ENCODE results near the gene C1orf115.
"Not testable (repeated sequence)": the region's sequence is repeated elsewhere in the genome, so short reads cannot be mapped to it uniquely, and the experiment has no call there.

The C1orf115 gene

GRCh38 chr1:220730486-220730885 lies 40.3 kb downstream of the C1orf115 start:
- DNase-seq = no peak

DNA sequence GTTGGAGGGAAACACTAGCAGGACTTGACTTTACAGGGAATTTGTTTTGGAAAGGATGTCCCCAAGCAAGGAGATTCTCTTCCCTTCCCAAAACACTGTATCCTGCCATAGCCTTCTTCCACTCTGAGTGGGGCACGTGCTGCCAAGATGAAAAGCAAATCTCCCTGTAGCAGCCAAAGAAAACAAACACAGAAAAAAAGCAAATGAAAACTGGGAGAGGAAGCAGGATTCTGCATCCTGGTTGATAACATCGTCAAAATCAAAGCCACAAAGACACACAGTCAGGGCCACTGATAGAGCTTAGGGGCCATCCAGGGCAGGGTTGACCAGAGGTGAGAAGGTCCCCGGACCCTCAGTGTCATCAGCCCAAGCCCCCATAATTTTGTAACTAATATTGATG lies 42.0 kb downstream of the C1orf115 start:
- no peak for DNase-seq

DNA sequence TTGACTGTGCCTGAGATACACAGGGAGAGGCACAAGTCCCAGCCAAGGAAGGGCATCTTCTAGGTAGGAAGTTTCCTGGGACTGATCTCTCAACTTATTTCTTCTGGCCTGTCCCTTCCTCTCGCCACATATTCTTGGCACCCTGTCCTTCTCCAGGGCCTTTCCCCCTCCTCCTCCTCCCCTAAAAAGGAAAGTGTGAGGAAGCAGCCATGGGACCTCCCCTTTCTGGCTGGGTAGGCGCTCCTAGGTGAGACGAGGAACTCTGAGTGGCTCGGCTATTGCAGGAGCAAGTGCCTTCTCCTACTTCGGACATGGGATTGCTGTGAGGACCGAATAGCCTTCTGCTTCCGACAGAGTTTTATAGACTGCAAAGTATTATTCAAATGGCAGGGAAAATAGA lies 42.5 kb downstream of the C1orf115 start:
- DNase-seq = no peak

- peak; percentile 76 to 84 for DNase-seq
Observed at GRCh38 chr1:220733086-220733601, 43.0 kb downstream of the C1orf115 start.

GRCh38 chr1:220734571-220735326 lies 44.6 kb downstream of the C1orf115 start:
- no peak for DNase-seq

GRCh38 chr1:220736283-220736682 lies 46.1 kb downstream of the C1orf115 start:
- not testable (repeated sequence) for DNase-seq

- no peak for DNase-seq
Observed at GRCh38 chr1:220741349-220741748, 51.2 kb downstream of the C1orf115 start.

- DNase-seq = no peak
Observed at GRCh38 chr1:220741825-220742224, 51.7 kb downstream of the C1orf115 start.

GRCh38 chr1:220742520-220742919 lies 52.4 kb downstream of the C1orf115 start:
- DNase-seq = no peak

- no peak for DNase-seq
Observed at GRCh38 chr1:220746851-220747250, 56.7 kb downstream of the C1orf115 start.

DNA sequence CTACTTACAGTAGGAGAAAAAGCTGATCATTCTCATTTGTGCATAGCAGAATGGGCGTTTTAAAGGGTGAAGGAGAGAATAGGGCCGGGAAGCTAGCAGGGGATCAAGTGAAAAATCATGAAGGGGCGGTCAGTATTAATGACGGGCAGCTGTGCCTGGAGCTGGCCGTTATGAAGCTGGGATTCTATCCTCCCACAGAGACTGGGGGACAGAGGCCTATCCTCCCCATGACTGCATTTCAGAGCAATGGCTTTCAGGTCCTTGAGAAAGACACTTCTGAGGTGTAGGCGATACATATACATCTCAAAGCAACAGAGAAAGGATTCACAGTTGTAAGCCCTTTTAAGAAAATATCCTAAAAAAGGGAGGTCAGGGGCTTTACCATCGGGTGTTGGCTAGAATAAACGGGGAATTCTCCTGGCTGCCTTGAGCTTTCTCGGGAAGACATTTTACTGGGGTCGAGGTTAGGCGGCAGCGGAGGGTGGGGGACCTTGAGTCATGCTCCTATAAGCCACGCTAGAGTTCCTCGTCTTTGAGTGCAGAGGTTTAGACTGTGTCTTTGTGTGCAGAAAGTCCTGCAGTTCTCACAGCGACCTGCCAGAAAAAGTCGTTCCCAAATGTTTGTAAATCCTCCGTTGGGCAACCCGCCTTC lies 57.4 kb downstream of the C1orf115 start:
- DNase-seq = no peak

DNA sequence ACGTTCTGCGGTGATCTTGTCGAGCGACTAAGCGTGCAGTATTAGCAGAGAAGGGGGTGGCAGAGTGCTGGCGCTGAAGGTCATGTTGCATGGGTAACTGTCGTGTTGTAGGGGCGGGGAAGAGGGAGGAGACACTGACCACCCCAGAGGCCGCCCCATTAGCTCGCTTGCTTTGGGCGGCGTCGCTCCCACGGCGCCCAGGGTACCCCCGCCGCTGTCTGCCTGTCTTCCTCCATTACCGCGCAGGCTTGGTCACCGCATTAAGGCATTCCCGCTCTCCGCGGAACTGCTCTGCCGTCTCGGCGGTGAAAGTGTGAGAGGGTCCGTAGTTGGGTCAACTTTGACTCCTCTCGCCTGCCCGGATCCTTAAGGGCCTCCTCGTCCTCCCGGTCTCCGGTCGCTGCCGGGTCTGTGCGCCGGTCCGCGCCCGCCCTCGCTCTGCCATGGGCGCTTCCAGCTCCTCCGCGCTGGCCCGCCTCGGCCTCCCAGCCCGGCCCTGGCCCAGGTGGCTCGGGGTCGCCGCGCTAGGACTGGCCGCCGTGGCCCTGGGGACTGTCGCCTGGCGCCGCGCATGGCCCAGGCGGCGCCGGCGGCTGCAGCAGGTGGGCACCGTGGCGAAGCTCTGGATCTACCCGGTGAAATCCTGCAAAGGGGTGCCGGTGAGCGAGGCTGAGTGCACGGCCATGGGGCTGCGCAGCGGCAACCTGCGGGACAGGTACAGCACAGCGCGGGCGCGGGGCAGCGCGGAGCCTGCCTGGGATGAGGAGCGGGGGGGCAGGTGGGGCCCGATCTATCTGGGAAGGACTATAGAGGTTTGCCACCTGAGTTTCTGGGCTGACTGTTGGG lies 58.1 kb downstream of the C1orf115 start, which contains the start of gene MTARC2:
Gene MTARC2 (plus strand): TSS at position 234 of the 846 bp plus-strand sequence. CDS start 210 bp downstream, at position 444.
- DNase-seq = peak in 1 of 2 donors; percentile 17

Measured in CD4-positive, alpha-beta T cell treated with Interferon alpha-2 for 1 hour (primary cell).